HG03108 (cell line): Measurements from ENCODE around the gene APP.
"Not testable (repeated sequence)": the region's sequence is repeated elsewhere in the genome, so short reads cannot be mapped to it uniquely, and the experiment has no call there.

ENCODE experiments used
- ATAC-seq: cut with Tn5 transposase; IDR thresholded peaks from one replicate; pipeline ENCODE4 v1.9.1; 2021; ENCODE audit warnings: moderate library complexity; ENCODE audit not compliant: unreplicated experiment

Gene APP

GRCh38 chr21:26105819-26106218 is 64.8 kb downstream of the APP start:
- no peak for ATAC-seq

- ATAC-seq: no peak
Measured at GRCh38 chr21:26100573-26100972, 70.0 kb downstream of the APP start.

- no peak for ATAC-seq
Measured at GRCh38 chr21:26099610-26100219, 70.9 kb downstream of the APP start.

GRCh38 chr21:26098772-26099397 is 71.7 kb downstream of the APP start:
- no peak for ATAC-seq

- ATAC-seq: no peak
Measured at GRCh38 chr21:26097475-26097874, 73.1 kb downstream of the APP start.

GRCh38 chr21:26096494-26097371 is 73.8 kb downstream of the APP start:
- no peak for ATAC-seq

- ATAC-seq: no peak
Measured at GRCh38 chr21:26095131-26095530, 75.4 kb downstream of the APP start.

GRCh38 chr21:26093122-26093521 is 77.4 kb downstream of the APP start:
- no peak for ATAC-seq

GRCh38 chr21:26091480-26092018 is 79.0 kb downstream of the APP start:
- ATAC-seq: no peak

GRCh38 chr21:26089730-26090129 is 80.8 kb downstream of the APP start:
- ATAC-seq: no peak

GRCh38 chr21:26087223-26087918 is 83.2 kb downstream of the APP start:
- ATAC-seq: no peak

GRCh38 chr21:26085882-26086281 is 84.7 kb downstream of the APP start:
- ATAC-seq: no peak

GRCh38 chr21:26085127-26085526 is 85.4 kb downstream of the APP start:
- ATAC-seq: no peak

- ATAC-seq: no peak
Measured at GRCh38 chr21:26082549-26082948, 88.0 kb downstream of the APP start.

- ATAC-seq: not testable (repeated sequence)
Measured at GRCh38 chr21:26081175-26081760, 89.3 kb downstream of the APP start.

- ATAC-seq: no peak
Measured at GRCh38 chr21:26080211-26080610, 90.4 kb downstream of the APP start.

GRCh38 chr21:26079366-26079765 is 91.2 kb downstream of the APP start:
- ATAC-seq: no peak

- ATAC-seq: no peak
Measured at GRCh38 chr21:26077521-26077920, 93.0 kb downstream of the APP start.

GRCh38 chr21:26072666-26073615 is 97.6 kb downstream of the APP start:
- ATAC-seq: no peak
